OCI-LY1 (cell line): ENCODE measurements around the gene SDSL.

Experiments used
- EZH2 ChIP-seq: fragments of 200-600 bp; sonication (generic), shearing (Covaris generic); IDR thresholded peaks from 2 replicates; pipeline ENCODE4 v1.8.0; 2017; ENCODE audit warnings: borderline replicate concordance, mixed run types, mild to moderate bottlenecking, antibody characterized with exemption, low read length, moderate library complexity, mixed read lengths
- TF ChIP-seq, protein P1 (sequence below): fragments of 200-600 bp; sonication (generic), shearing (Covaris generic); IDR thresholded peaks from 2 replicates; pipeline ENCODE4 v1.5.1; 2017; ENCODE audit warnings: mild to moderate bottlenecking, antibody characterized with exemption, low read length, moderate library complexity, mixed read lengths

DNA sequence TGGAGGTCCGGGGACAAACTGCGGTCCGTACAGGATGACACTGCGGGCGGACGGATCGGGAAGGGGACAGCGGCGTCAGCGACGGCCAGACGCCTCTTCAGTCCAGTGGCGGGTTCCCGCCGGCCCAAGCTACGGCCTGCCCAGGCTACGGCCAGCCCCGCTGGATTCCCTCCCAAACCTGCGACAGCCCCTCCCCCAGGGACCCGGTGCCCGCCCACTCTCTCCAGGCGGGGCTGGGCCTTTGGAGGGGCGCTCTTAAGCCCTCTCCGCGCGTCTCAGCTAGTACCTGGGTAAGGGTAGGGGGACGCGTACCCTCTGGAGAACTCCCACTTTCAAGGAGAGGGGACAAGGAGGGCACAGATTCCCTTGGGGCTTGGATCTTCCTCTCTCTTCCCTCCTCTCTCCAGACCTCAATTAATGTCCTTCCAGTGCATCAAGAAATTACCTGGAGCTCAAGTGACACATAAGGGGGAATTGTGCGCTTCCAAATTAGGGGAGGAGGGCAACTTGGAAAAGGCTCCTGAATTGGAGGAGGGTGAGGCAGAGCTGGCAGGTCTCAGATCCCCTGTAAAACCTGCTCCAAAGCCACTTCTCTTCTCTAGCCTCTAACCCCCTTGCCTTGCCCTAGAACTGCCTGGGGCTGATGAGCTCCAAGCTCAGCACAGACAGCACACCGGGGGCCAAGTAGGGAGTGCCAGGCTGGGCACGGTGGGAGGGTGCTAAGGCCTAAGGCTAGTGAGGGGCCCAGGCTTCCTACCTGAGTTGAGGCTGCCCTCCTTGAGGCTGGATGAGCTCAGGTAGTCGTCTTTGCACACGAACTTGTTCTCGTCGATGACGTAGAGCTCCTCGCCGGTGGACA lies 46.4 kb downstream of the SDSL start:
- TF ChIP-seq, protein P1, sequence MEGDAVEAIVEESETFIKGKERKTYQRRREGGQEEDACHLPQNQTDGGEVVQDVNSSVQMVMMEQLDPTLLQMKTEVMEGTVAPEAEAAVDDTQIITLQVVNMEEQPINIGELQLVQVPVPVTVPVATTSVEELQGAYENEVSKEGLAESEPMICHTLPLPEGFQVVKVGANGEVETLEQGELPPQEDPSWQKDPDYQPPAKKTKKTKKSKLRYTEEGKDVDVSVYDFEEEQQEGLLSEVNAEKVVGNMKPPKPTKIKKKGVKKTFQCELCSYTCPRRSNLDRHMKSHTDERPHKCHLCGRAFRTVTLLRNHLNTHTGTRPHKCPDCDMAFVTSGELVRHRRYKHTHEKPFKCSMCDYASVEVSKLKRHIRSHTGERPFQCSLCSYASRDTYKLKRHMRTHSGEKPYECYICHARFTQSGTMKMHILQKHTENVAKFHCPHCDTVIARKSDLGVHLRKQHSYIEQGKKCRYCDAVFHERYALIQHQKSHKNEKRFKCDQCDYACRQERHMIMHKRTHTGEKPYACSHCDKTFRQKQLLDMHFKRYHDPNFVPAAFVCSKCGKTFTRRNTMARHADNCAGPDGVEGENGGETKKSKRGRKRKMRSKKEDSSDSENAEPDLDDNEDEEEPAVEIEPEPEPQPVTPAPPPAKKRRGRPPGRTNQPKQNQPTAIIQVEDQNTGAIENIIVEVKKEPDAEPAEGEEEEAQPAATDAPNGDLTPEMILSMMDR, result no peak
- no peak for TF ChIP-seq EZH2
